Panc1 (cell line): ENCODE results near the gene HCN2.

Source experiments
- POLR2AphosphoS5 ChIP-seq: IDR thresholded peaks from 2 replicates; pipeline ENCODE4 v1.6.1; 2012; ENCODE audit warnings: mild to moderate bottlenecking, low read depth, low read length, moderate library complexity
- SIN3A ChIP-seq: IDR thresholded peaks from 2 replicates; pipeline ENCODE4 v1.6.1; 2012; ENCODE audit warnings: low read depth, mild to moderate bottlenecking, low read length, moderate library complexity, borderline replicate concordance; ENCODE audit not compliant: insufficient read depth
- TCF7L2 ChIP-seq: IDR thresholded peaks from 2 replicates; pipeline ENCODE4 v1.6.1; 2011; ENCODE audit warnings: mild to moderate bottlenecking, low read depth, low read length, inconsistent platforms
- TF ChIP-seq, protein P1 (sequence below): fragments of 450-650 bp; IDR thresholded peaks from 2 replicates; pipeline ENCODE4 v1.5.1; 2017; ENCODE audit warnings: mild to moderate bottlenecking
- TF ChIP-seq, protein P2 (sequence below), 2 experiments: IDR thresholded peaks; 2 replicates each; pipeline ENCODE4 v1.6.1; 2011 to 2012; ENCODE audit warnings: low read depth in 2 of 2, control low read depth in 1 of 2, low read length in 1 of 2, mild to moderate bottlenecking in 1 of 2, moderate library complexity in 1 of 2; ENCODE audit not compliant: insufficient read depth in 1 of 2

DNA sequence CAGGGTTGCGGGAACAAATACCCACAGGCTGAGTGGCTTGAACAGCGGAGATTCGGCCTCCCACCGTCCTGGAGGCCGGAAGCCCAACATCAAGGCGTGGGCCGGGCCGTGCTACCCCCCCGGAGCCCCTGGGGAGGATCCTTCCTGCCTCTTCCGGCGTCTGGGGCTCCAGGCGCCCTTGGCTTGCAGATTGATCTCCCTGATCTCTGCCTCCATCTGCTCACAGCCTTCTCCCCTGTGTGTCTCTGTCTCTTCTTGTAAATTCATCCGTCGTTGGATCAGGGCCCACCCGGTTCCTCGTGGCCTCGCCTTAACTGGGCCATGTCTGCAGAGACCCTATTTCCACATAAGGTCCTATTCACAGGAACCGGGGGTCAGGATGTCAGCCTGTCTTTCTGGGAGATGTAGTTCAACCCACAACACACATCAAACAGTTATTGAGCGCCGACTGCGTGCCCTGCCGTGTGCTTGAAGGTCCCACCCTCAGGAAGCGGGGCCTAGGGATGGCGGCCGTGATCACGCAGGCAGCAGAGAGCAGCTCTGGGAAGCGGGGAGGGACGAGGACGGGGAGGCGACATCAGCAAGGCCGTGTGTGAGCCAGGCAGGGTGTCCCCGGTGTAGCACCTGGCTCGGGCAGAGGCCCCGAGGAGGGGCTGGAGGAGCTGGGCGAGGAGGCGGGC is 21.3 kb downstream of the HCN2 start:
- TF ChIP-seq, protein P1, sequence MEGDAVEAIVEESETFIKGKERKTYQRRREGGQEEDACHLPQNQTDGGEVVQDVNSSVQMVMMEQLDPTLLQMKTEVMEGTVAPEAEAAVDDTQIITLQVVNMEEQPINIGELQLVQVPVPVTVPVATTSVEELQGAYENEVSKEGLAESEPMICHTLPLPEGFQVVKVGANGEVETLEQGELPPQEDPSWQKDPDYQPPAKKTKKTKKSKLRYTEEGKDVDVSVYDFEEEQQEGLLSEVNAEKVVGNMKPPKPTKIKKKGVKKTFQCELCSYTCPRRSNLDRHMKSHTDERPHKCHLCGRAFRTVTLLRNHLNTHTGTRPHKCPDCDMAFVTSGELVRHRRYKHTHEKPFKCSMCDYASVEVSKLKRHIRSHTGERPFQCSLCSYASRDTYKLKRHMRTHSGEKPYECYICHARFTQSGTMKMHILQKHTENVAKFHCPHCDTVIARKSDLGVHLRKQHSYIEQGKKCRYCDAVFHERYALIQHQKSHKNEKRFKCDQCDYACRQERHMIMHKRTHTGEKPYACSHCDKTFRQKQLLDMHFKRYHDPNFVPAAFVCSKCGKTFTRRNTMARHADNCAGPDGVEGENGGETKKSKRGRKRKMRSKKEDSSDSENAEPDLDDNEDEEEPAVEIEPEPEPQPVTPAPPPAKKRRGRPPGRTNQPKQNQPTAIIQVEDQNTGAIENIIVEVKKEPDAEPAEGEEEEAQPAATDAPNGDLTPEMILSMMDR, result no peak
- TF ChIP-seq POLR2AphosphoS5 (no peak), TCF7L2 (peak; percentile 66; the same call in 1 of the 2 replicates), SIN3A (no peak)
- TF ChIP-seq, protein P2, sequence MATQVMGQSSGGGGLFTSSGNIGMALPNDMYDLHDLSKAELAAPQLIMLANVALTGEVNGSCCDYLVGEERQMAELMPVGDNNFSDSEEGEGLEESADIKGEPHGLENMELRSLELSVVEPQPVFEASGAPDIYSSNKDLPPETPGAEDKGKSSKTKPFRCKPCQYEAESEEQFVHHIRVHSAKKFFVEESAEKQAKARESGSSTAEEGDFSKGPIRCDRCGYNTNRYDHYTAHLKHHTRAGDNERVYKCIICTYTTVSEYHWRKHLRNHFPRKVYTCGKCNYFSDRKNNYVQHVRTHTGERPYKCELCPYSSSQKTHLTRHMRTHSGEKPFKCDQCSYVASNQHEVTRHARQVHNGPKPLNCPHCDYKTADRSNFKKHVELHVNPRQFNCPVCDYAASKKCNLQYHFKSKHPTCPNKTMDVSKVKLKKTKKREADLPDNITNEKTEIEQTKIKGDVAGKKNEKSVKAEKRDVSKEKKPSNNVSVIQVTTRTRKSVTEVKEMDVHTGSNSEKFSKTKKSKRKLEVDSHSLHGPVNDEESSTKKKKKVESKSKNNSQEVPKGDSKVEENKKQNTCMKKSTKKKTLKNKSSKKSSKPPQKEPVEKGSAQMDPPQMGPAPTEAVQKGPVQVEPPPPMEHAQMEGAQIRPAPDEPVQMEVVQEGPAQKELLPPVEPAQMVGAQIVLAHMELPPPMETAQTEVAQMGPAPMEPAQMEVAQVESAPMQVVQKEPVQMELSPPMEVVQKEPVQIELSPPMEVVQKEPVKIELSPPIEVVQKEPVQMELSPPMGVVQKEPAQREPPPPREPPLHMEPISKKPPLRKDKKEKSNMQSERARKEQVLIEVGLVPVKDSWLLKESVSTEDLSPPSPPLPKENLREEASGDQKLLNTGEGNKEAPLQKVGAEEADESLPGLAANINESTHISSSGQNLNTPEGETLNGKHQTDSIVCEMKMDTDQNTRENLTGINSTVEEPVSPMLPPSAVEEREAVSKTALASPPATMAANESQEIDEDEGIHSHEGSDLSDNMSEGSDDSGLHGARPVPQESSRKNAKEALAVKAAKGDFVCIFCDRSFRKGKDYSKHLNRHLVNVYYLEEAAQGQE (IDR thresholded peaks at IDR 0.05; ENCODE audit: insufficient read depth in 1 of 2, low read depth in 2 of 2, low read length in 1 of 2), result no peak
